ENCODE results near the gene C4orf33.
"Not testable (repeated sequence)": the region's sequence is repeated elsewhere in the genome, so short reads cannot be mapped to it uniquely, and the experiment has no call there.

Gene C4orf33

GRCh38 chr4:129095811-129096454 is at the start of gene C4orf33:
TSS of gene C4orf33 (plus strand) at chr4:129096152. CDS start at chr4:129102611, 6,459 bp downstream.
- no peak for DNase-seq

- DNase-seq: no peak
Observed at GRCh38 chr4:129059028-129059427, 36.9 kb upstream of the C4orf33 start.

- no peak for DNase-seq
Observed at GRCh38 chr4:129062580-129062979, 33.4 kb upstream of the C4orf33 start.

DNA sequence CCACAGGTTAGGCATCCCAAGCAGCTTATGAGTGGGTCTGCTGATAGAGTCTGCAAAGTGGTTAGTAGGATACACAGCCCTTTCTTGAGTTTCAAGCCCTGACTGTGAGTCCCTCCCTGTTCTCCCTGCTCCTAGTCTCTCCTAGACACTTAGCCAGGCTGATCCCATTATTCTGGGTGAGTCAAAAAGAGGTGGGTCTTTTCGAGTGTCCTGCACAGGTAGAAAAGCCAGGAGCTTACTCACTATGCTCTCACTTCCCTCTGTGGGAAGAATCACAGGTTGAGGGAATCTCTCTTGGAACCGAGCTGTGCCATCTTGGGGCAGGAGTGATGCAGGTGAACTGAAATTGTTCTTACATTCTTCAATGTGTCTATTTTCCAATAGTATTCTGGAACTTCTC is 32.3 kb upstream of the C4orf33 start:
- DNase-seq: no peak

GRCh38 chr4:129064717-129065116 is 31.2 kb upstream of the C4orf33 start:
- DNase-seq: no peak

GRCh38 chr4:129069537-129069936 is 26.4 kb upstream of the C4orf33 start:
- not testable (repeated sequence) for DNase-seq

- DNase-seq: no peak
Observed at GRCh38 chr4:129077326-129077725, 18.6 kb upstream of the C4orf33 start.

DNA sequence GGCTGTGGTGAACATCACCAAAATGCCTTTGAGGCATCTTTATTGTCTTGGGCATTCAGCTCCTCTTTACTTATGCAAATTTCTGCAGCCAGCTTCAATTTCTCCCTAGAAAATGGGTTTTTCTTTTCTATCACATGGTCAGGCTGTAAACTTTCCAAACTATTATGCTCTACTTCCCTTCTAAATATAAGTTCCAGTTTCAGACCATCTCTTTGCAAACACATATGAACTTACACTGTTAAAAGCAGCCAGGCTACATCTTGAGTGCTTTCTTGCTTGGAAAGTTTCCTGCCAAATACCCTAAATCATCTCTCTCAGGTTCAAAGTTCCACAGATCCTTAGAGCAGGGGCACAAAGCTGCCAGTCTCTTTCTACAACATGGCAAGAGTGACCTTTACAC is 15.8 kb upstream of the C4orf33 start:
- no peak for DNase-seq

- DNase-seq: no peak
Observed at GRCh38 chr4:129082302-129082701, 13.7 kb upstream of the C4orf33 start.

GRCh38 chr4:129085472-129085871 is 10.5 kb upstream of the C4orf33 start:
- DNase-seq: no peak

DNA sequence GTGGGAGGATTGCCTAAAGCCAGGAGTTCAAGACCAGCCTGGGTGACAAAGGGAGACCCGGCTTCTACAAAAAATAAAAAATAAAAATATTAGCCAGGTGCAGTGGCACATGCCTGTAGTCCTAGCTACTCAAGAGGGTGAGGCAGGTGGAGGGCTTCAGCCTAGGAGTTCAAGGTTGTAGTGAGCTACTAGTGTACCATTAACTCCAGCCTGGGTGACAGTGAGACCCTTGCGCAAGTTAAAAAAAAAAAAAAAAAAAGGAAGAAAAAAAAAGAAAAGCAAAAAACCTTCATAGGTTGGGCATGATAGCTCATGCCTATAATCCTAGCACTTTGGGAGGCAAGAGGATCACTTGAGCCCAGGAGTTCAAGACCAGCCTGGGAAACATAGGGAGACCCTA is 8.4 kb upstream of the C4orf33 start:
- DNase-seq: no peak

- no peak for DNase-seq
Observed at GRCh38 chr4:129092631-129093190, 3.2 kb upstream of the C4orf33 start.

DNA sequence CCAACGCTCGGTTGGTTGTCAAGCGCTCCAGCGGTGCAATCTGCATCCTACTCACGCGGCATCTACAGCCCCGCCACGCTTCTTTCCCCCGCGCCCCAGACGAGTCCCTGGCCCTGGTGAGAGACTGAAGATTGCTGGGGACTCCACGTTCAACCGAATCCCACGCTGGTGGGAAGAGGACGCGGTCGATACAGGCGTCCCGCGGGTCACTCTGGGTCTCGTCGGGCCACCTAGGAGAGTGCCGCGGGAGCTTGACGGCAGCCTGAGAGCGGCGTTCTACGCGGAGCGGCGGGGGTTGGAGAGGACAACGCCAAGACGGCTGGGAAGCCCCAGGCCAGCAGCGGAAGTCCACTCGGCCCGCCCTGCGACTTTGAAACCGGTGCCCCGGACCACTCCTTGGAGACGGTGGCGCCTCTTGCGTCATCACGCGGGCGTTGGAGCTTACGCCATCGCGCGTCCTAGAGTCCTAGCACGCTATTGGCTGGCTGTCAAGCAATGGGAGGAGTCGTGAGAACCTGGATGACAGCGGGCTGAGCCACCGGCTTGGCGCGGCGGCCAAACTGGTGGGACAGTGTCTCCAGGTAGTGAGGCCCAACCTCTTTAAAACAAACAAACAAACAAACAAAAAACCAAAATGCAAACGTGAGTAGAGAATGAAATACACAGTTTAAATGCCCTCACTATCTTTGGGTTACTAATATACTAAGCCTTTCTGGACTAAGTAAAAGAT is 2.6 kb upstream of the C4orf33 start, which contains the start of gene SCLT1:
SCLT1 (minus strand) TSS at position 349 of the 730 bp plus-strand sequence. CDS start 436 bp downstream, outside the sequence.
- peak; percentile 76 for DNase-seq

DNA sequence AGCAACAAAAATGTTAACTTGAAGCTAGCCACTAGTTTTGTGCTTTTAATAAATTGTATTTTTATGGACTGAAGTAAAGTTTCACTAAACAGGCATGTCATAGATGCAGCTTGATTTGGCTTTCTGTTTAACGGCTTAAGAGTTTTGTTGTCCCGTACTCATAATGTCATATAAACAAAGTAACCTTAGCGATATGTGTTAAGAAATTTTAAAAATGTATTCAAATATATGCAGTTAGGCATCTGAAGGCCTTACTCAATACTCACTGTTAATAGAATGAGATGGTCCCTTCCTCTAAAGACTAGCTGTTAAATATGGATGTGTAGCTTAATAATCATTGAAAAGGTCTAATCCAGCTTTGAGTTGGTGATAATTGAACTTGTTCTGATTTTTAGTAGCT is 1.6 kb upstream of the C4orf33 start:
- no peak for DNase-seq

DNA sequence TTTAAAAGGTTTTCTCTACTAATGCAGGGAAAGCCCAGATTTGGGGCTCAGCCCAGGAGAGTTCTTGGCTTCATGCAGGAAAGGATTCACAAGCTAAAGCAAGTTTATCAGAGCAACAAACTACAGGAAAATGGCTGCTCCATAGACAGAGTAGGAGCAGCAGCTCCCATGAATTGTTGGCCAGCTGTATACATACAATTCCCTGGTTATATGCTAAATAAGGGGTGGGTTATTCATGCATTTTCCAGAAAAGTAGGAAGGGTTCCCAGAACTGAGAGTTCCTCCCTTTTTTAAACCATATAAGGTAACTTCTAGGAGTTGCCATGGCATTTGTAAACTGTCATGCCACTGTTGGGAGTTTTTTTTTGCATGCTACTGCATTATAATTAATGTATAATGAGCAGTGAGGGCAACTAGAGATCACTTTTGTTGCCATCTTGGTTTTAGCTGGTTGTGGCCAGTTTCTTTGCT is 2.6 kb downstream of the C4orf33 start:
- no peak for DNase-seq

GRCh38 chr4:129109965-129110824 is 14.2 kb downstream of the C4orf33 start:
- DNase-seq: no peak

DNA sequence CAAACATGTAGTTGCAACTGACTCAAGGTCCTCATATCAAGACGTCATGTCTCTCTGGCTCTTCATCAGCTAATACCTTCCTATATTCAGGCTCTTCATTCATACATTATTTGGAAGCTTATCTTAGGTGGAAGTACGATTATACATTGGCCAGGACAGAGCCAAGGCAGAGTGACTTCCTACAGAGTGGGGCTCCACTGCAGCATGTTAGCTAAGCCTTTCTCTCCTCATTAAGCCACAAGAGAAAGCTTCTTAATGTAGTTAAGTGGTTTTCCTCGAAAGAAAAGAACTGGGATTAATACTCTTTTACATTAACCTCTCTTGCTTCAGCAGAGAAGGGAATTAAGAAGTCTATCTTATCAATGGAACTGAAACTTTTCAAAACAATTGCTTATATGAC is 15.0 kb downstream of the C4orf33 start:
- no peak for DNase-seq

GRCh38 chr4:129111919-129112318 is 16.0 kb downstream of the C4orf33 start:
- DNase-seq: no peak

GRCh38 chr4:129113434-129113833 is 17.5 kb downstream of the C4orf33 start:
- DNase-seq: no peak

- no peak for DNase-seq
Observed at GRCh38 chr4:129113919-129114318, 18.0 kb downstream of the C4orf33 start.

- DNase-seq: no peak
Observed at GRCh38 chr4:129117705-129118104, 21.8 kb downstream of the C4orf33 start.

GRCh38 chr4:129126614-129127013 is 30.7 kb downstream of the C4orf33 start:
- not testable (repeated sequence) for DNase-seq

- DNase-seq: no peak
Observed at GRCh38 chr4:129129143-129129542, 33.2 kb downstream of the C4orf33 start.

Measured in NCI-H2107 (cell line).